Endothelial cell of umbilical vein (primary cell): ENCODE results near the gene PCNX1. TPM values are rescaled to one million over a fixed set of nuclear protein-coding genes. Genes with fewer than 3 reads are reported as not detected.
"Not testable (repeated sequence)": the region's sequence is repeated elsewhere in the genome, so short reads cannot be mapped to it uniquely, and the experiment has no call there.

Experiments used
- BruUV-seq: library from RNA; stranded (reverse); fragments of 400-500 nt; replicated peaks from 2 replicates; lab custom pipeline; 2021; lab: Mats Ljungman, UMichigan
- CTCF ChIA-PET: fragments of 300-600, 350-600 bp; sonication (Branson Sonifier 250); formaldehyde crosslinking; loops from one replicate; lab custom pipeline; 2021; ENCODE audit warnings: antibody characterized with exemption, inconsistent platforms; lab: Charles Lee
- POLR2A ChIA-PET: fragments of 300-600, 350-600 bp; sonication (Branson Sonifier 250); formaldehyde crosslinking; loops from one replicate; lab custom pipeline; 2021; ENCODE audit warnings: antibody characterized with exemption, inconsistent platforms; lab: Charles Lee
- DNase-seq: peaks from one replicate; pipeline ENCODE4 v3.0.0-alpha.2; 2011; ENCODE audit warnings: low read depth, low spot score
- FAIRE-seq: peaks from 2 replicates; lab custom pipeline; 2011; peaks lifted over from hg19 to GRCh38; lab: Jason Lieb, UNC
- H2AFZ ChIP-seq: 2 replicates; pipeline ENCODE4 v1.6.0; 2012; ENCODE audit warnings: low read depth, low read length, control low read depth, inconsistent platforms
- H3K27ac ChIP-seq: 2 replicates; pipeline ENCODE4 v1.5.1; 2011; ENCODE audit warnings: low read depth, mild to moderate bottlenecking, control low read depth, low read length, moderate library complexity; ENCODE audit not compliant: insufficient read depth
- H3K27me3 ChIP-seq, 2 experiments: 2 replicates each; pipeline versions ENCODE4 v1.6.0 to v1.6.1; 2011; ENCODE audit warnings: low read length in 2 of 2, mixed read lengths in 1 of 2; ENCODE audit not compliant: control insufficient read depth in 2 of 2, insufficient read depth in 2 of 2
- H3K36me3 ChIP-seq, 2 experiments: 2 replicates in 1 of 2; 3 replicates in 1 of 2; pipeline ENCODE4 v1.5.1; 2011; ENCODE audit warnings: low read length in 2 of 2, mild to moderate bottlenecking in 1 of 2, moderate library complexity in 1 of 2; ENCODE audit not compliant: control insufficient read depth in 2 of 2, insufficient read depth in 2 of 2; ENCODE audit errors: extremely low read depth in 1 of 2
- H3K4me1 ChIP-seq: 3 replicates; pipeline ENCODE4 v1.5.1; 2011; ENCODE audit warnings: mild to moderate bottlenecking, low read length; ENCODE audit not compliant: control insufficient read depth, insufficient read depth; ENCODE audit errors: extremely low read depth
- H3K4me2 ChIP-seq: 2 replicates; pipeline ENCODE4 v1.6.1; 2011; ENCODE audit warnings: low read length, control low read depth, mixed read lengths; ENCODE audit not compliant: insufficient read depth
- H3K4me3 ChIP-seq, 3 experiments: fragments of 200-600 bp in 1 of 3; sonication (generic), shearing (Covaris generic) in 1 of 3; replicated peaks in 1 of 3; 2 replicates each; pipeline ENCODE4 v1.5.1; 2011 to 2016; ENCODE audit warnings: control low read depth in 3 of 3, low read length in 3 of 3, mild to moderate bottlenecking in 2 of 3, inconsistent platforms in 1 of 3, low read depth in 1 of 3, moderate library complexity in 1 of 3; ENCODE audit not compliant: insufficient read depth in 1 of 3
- H3K79me2 ChIP-seq: 2 replicates; pipeline ENCODE4 v1.6.0; 2012; ENCODE audit warnings: low read length, inconsistent platforms; ENCODE audit not compliant: control insufficient read depth, insufficient read depth
- H3K9ac ChIP-seq: replicated peaks from 2 replicates; pipeline ENCODE3; 2011; ENCODE audit warnings: low read length, control low read depth; ENCODE audit not compliant: insufficient read depth; ENCODE audit errors: extremely low read depth
- H3K9me1 ChIP-seq: replicated peaks from 3 replicates; pipeline ENCODE4 v1.6.0; 2011; ENCODE audit warnings: mild to moderate bottlenecking, low read length; ENCODE audit not compliant: control insufficient read depth, insufficient read depth; ENCODE audit errors: extremely low read depth
- H3K9me3 ChIP-seq: replicated peaks from 2 replicates; pipeline ENCODE4 v1.5.1; 2012; ENCODE audit warnings: low read length, inconsistent platforms; ENCODE audit not compliant: control insufficient read depth, insufficient read depth
- H4K20me1 ChIP-seq: replicated peaks from 2 replicates; pipeline ENCODE3; 2011; ENCODE audit warnings: mild to moderate bottlenecking, low read length; ENCODE audit not compliant: control insufficient read depth, insufficient read depth; ENCODE audit errors: extremely low read depth
- dilution Hi-C: fragments of 300-500 bp; cut with MboI; formaldehyde crosslinking; loops from one replicate; pipeline ENCODE4 v1.15.0; 2019; ENCODE audit warnings: low sequenced_read_pairs; ENCODE audit not compliant: extremely low pct_ligation_motif_present
- intact Hi-C: fragments of 100-400 bp; cut with micrococcal nuclease; formaldehyde crosslinking; loops from one replicate; pipeline ENCODE4 v1.10.0; 2022
- polyA plus RNA-seq, 4 experiments: library from polyadenylated mRNA; depleted of rRNA in 3 of 4; stranded (reverse) in 3 of 4; unstranded in 1 of 4; fragments of >200 nt; gene quantifications; 2 replicates each; pipeline versions ENCODE4 v1.2.1 to v1.2.3, GENCODE V29; 2011 to 2012; ENCODE audit warnings: missing spikeins in 1 of 4
- total RNA-seq: library from RNA; stranded (reverse); gene quantifications from 2 replicates; pipeline ENCODE4 v1.2.3, GENCODE V29; 2021
- TF ChIP-seq, protein P1 (sequence below): IDR thresholded peaks from 2 replicates; pipeline ENCODE4 v1.6.1; 2011; ENCODE audit not compliant: insufficient read depth, insufficient read length

Gene PCNX1
- total and polyA plus RNA-seq, 2 donors (not counting 3 experiments of a cell fraction or from before 2014, with no cell fraction given): 21.4 to 40.5 TPM

DNA sequence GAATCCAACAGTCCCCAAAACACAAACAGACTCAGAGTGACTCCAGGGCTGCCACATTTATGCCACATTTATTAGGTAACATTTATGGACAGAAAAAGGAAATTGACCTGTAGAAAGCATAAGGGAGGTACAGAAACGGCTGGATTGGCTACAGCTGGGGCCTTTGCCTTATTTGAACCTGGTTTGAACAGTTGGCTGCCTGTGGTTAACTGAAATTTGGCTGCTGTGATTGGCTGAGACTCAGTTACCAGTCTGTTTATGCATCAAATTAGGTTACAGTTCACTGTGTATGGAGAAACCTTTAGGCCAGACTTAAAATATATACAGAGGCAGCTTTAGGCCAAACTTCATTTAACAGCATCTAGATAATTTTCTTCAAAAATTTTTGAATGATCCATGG, 27.8 kb upstream of the PCNX1 start:
- Histone ChIP-seq H3K4me1 (peaks cover 10% of the 10 kb centered on the region), H3K27me3 (peaks cover 38 to 46% of the 10 kb centered on the region in 2 experiments), H3K4me2 (no peak overlapping the region), H3K79me2 (no peaks in the 10 kb centered on the region), H3K9me3 (no peaks in the 10 kb centered on the region), H3K9ac (no peak overlapping the region), H3K4me3 (no peak overlapping the region), H3K36me3 (no peaks in the 10 kb centered on the region), H4K20me1 (peaks cover 3% of the 10 kb centered on the region), H3K27ac (no peak overlapping the region), H2AFZ (no peak overlapping the region), H3K9me1 (no peaks in the 10 kb centered on the region)
- FAIRE-seq: no peak
- intact Hi-C loops: no loop called here
- no TSS peak for BruUV-seq
- CTCF ChIA-PET: interaction anchor here (1.3 to 1.5 kb wide), 2 partner anchors 18 to 28 kb away, joined by 4 read pairs; partner anchors contain the start of gene PCNX1
- TF ChIP-seq, protein P1, sequence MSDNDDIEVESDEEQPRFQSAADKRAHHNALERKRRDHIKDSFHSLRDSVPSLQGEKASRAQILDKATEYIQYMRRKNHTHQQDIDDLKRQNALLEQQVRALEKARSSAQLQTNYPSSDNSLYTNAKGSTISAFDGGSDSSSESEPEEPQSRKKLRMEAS: no peak
- DNase-seq: no peak
- dilution Hi-C loops: no loop called here
- POLR2A ChIA-PET: no interaction called here

DNA sequence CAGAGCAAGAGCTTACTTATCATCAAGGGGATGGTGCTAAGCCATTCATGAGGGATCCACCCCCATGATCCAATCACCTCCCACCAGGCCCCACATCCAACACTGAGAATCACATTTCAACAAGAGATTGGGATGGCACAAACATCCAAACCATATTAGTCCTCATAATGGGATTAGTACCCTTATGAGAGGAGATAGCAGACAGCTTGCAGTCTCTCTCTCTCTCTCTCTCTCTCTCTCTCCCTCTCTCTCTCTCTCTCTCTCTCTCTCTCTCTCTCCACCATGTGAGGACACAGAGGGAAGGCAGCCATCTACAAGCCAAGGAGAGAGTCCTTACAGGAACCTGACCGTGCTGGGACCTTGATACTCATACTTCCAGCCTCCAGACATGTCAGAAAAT, 26.4 kb upstream of the PCNX1 start:
- H3K27ac ChIP-seq, CTCF ChIA-PET, intact Hi-C loops, H2AFZ ChIP-seq, H3K79me2 ChIP-seq, H3K9me1 ChIP-seq, FAIRE-seq, H3K4me2 ChIP-seq, H3K36me3 ChIP-seq, H3K9me3 ChIP-seq, H3K4me1 ChIP-seq, H3K4me3 ChIP-seq, POLR2A ChIA-PET, H4K20me1 ChIP-seq, H3K9ac ChIP-seq, BruUV-seq, DNase-seq, dilution Hi-C loops: not testable (repeated sequence)
- peaks cover 45 to 55% of the 10 kb centered on the region in 2 experiments for H3K27me3 ChIP-seq
